Left ventricle myocardium inferior (tissue), 1 donor: ENCODE results near the gene CHD9. TPM values are rescaled to one million over a fixed set of nuclear protein-coding genes. Genes with fewer than 3 reads are reported as not detected.
A peak's percentile ranks its signal among the peaks of the same experiment; 100 is the strongest.
"Not testable (repeated sequence)": the region's sequence is repeated elsewhere in the genome, so short reads cannot be mapped to it uniquely, and the experiment has no call there.

Experiments used
- DNase-seq: peaks from one replicate; pipeline ENCODE4 v3.0.0-alpha.2; 2020
- H3K27ac ChIP-seq: fragments of 200-600 bp; replicated peaks from 2 replicates; pipeline ENCODE4 v1.8.0; 2021
- H3K27me3 ChIP-seq: fragments of 200-600 bp; 2 replicates; pipeline ENCODE4 v1.8.0; 2021; ENCODE audit warnings: low read depth
- H3K36me3 ChIP-seq: fragments of 200-600 bp; 2 replicates; pipeline ENCODE4 v1.8.0; 2021
- H3K4me1 ChIP-seq: fragments of 200-600 bp; 2 replicates; pipeline ENCODE4 v1.8.0; 2021
- H3K4me3 ChIP-seq: fragments of 200-600 bp; 2 replicates; pipeline ENCODE4 v1.8.0; 2021; ENCODE audit warnings: mild to moderate bottlenecking, moderate library complexity
- H3K9me3 ChIP-seq: fragments of 200-600 bp; replicated peaks from 2 replicates; pipeline ENCODE4 v1.8.0; 2021
- intact Hi-C: fragments of 100-400 bp; cut with micrococcal nuclease; formaldehyde crosslinking; loops from one replicate; pipeline ENCODE4 v1.11.0; 2022
- total RNA-seq: library from RNA; stranded (reverse); fragmentation: NEBNext Ultra II Directional; extraction: Animal tissue kit (Norgen Biotek cat#: 25700); gene quantifications from one replicate; pipeline ENCODE4 v1.2.1, GENCODE V29; 2021
- TF ChIP-seq, protein P1 (sequence below): fragments of 200-600 bp; IDR thresholded peaks from 2 replicates; pipeline ENCODE4 v1.8.0; 2021; ENCODE audit warnings: antibody characterized with exemption, mild to moderate bottlenecking, borderline replicate concordance
- donor health status: DM: no; HTN: yes; CAD: no; lungs with severe emphysema.

The CHD9 gene
- total RNA-seq, 1 donor from 2014 or later = 38.9 TPM

DNA sequence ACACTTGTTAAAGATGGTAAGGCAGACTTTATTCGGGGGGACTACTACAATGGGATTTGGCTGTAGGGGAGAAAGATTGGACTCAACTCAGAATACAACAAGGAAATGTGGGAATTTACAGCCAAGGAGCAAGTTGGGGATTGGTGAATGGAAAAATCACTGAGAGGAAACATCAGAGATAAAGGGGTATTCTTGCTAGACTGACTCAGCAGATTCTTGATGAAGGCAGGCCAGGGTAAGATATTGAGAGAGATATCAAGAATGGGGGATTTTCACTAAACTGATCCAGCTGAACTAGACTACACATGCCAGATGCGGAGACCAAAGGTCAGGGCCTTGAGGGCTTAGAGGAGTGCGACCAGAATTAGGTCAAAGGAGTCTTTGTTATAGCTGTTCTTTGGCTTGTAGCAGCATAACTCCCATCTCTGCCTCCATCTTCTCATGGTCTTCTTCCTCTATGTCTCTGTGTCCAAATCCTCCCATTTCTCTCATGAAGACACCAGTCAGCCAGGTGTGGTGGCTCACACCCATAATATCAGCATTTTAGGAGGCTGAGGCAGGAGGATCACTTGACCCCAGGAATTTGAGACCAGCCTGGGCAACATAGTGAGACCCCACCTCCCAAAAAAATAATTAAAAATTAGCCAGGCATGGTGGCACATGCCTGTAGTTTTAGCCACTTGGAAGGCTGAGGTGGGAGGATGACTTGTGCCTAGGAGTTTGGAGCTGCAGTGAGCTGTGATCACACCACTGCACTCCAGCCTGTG, 19.4 kb upstream of the CHD9 start:
- intact Hi-C loops = no loop called here
- H3K27me3 ChIP-seq = peaks cover 6% of the 10 kb centered on the region

DNA sequence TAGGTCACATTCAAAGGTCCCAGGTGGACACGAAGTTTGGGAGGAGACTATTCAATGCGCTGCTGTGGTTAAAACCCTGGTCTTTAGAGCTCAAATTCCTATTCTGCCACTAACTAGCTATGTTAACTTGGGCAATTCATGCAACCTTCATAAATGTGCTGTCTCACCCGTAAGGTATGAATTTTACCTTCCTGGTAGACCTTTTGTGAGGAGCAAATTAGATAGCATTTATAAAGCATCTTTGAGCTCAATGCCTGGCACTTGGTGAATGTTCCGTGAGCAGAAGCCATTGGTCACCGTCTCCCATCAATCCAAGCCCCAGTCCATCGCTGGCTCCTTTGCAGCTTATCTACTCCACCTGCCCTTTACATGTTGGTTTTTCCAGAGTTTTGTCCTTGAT, 18.7 kb upstream of the CHD9 start:
- Histone ChIP-seq H3K27me3 (peaks cover 6% of the 10 kb centered on the region), H3K9me3 (peaks cover 11% of the 10 kb centered on the region), H3K4me3 (no peak overlapping the region), H3K27ac (no peak overlapping the region), H3K4me1 (peaks cover 5% of the 10 kb centered on the region), H3K36me3 (no peaks in the 10 kb centered on the region)
- intact Hi-C loops = no loop called here
- TF ChIP-seq, protein P1, sequence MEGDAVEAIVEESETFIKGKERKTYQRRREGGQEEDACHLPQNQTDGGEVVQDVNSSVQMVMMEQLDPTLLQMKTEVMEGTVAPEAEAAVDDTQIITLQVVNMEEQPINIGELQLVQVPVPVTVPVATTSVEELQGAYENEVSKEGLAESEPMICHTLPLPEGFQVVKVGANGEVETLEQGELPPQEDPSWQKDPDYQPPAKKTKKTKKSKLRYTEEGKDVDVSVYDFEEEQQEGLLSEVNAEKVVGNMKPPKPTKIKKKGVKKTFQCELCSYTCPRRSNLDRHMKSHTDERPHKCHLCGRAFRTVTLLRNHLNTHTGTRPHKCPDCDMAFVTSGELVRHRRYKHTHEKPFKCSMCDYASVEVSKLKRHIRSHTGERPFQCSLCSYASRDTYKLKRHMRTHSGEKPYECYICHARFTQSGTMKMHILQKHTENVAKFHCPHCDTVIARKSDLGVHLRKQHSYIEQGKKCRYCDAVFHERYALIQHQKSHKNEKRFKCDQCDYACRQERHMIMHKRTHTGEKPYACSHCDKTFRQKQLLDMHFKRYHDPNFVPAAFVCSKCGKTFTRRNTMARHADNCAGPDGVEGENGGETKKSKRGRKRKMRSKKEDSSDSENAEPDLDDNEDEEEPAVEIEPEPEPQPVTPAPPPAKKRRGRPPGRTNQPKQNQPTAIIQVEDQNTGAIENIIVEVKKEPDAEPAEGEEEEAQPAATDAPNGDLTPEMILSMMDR = no peak
- no peak for DNase-seq

More for the DNA sequence above, 19.4 kb upstream of the CHD9 start:
- Histone ChIP-seq H3K4me3 (no peak overlapping the region), H3K36me3 (no peaks in the 10 kb centered on the region), H3K9me3 (peaks cover 11% of the 10 kb centered on the region), H3K27ac (no peak overlapping the region), H3K4me1 (no peaks in the 10 kb centered on the region)
- TF ChIP-seq, protein P1 = no peak
- DNase-seq = no peak

DNA sequence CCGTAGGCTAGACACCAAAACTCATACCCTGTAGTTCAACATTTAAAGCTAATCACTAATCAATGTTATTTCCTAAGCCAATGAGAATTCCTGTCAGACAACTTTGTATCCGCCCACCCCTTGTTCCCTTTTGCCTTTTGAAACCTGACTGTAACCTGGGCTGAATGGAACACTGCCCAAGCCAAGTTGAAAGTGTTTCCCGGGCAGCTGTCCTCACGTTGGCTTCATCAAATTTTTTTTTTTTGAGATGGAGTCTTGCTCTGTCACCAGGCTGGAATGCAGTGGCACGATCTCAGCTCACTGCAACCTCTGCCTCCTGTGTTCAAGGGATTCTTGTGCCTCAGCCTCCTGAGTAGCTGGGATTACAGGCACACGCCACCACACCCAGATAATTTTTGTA, 18.1 kb upstream of the CHD9 start:
- DNase-seq, H3K4me3 ChIP-seq, H3K36me3 ChIP-seq, intact Hi-C loops, H3K27ac ChIP-seq, H3K27me3 ChIP-seq: not testable (repeated sequence)
- H3K4me1 ChIP-seq = peaks cover 12% of the 10 kb centered on the region
- H3K9me3 ChIP-seq = peaks cover 11% of the 10 kb centered on the region

DNA sequence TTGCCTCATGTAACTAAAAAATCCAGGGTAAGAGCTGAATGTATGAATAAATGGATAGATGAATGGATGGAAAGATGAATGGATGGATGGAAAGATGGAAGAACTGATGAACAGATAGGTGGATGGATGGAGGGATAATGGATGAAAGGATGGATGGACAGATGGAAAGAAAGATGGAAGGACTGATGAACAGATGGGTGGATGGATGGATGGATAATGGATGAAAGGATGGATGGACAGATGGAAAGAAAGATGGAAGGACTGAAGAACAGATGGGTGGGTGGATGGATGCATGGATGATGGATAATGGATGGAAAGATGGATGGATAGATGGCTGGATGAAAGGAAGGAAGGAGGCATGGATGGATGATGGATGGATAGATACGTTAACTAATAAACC, 14.0 kb upstream of the CHD9 start:
- intact Hi-C loops = no loop called here
- TF ChIP-seq, protein P1 = no peak
- Histone ChIP-seq H3K36me3 (no peaks in the 10 kb centered on the region), H3K27me3 (peaks cover 26% of the 10 kb centered on the region), H3K9me3 (no peaks in the 10 kb centered on the region), H3K4me1 (peaks cover 41% of the 10 kb centered on the region), H3K27ac (peak overlapping the region; percentile 91), H3K4me3 (no peak overlapping the region)
- no peak for DNase-seq

DNA sequence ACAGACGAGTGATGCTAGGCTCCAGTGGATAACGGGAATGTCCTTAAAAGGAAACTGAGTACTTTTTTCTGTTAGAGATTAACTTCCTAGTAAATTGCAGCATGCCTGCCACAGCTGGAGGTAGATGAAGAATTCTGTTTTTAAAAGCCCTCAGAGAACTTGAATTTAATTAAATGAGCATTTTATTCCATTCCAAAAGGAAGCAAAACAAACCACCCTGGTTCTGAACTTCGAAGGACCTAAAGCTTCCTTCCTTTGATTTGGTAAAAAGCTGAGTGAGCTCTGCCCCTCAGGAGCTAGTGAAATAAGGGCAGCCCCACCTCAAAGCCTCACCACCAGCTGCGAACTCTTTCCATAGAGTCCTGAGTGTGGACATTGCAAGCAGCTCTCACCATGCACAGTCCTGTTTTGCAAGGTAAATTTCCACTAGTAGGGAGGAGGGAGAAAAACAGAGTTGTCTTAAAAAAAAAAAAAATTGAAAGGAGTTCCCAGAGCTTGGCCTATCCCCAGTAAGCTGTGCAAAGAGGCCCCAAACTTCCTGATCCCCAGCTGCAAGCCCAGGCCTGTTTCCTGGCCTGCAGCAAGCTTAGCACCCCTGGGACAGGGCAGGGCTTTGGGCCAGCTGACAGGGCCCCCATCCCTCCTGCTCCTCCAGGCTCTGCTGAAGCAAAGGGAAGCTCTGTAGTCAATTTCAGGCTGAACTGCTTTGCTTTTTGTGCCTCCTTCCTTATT, 13.3 kb upstream of the CHD9 start:
- TF ChIP-seq, protein P1 = no peak

DNA sequence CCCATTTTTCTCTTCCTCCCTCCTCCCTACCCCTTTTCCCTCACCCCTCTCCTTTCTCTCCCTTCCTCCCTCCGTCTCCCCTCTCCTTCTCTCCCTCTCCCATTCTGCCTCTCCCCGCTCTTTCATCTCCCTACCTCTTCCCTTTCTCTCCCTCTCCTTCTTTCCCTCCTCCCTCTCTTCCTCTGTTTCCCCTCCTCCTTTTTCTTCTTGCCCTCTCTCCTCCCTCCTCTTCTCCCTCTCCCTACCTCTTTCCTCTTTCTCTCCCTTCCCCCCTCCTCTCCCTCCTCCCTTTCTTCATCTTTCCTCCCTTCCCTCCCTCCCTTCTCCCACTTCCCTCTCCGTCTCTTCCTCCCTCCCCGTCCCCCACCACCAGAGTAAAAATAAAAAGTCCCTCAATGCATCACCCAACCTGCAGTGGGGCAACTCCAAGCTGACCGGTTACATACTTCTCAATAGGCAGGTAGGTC, 12.5 kb upstream of the CHD9 start:
- Histone ChIP-seq H3K4me1 (peaks cover 41% of the 10 kb centered on the region), H3K27ac (peak overlapping the region; percentile 91), H3K27me3 (peaks cover 32% of the 10 kb centered on the region), H3K4me3 (peak overlapping the region; percentile 54), H3K9me3 (no peaks in the 10 kb centered on the region), H3K36me3 (no peaks in the 10 kb centered on the region)
- no peak for DNase-seq
- intact Hi-C loops = no loop called here
- TF ChIP-seq, protein P1 = no peak

More for the DNA sequence above, 13.3 kb upstream of the CHD9 start:
- H3K9me3 ChIP-seq = no peaks in the 10 kb centered on the region
- H3K4me3 ChIP-seq = peak overlapping the region; percentile 54
- DNase-seq = peak; percentile 90
- peaks cover 32% of the 10 kb centered on the region for H3K27me3 ChIP-seq
- H3K4me1 ChIP-seq = peaks cover 41% of the 10 kb centered on the region
- H3K27ac ChIP-seq = peak overlapping the region; percentile 91
- intact Hi-C loops = no loop called here
- H3K36me3 ChIP-seq = no peaks in the 10 kb centered on the region
